HG03175 (cell line): Measurements from ENCODE around the gene OR2A14.
A peak's percentile ranks its signal among the peaks of the same experiment; 100 is the strongest.
"Not testable (repeated sequence)": the region's sequence is repeated elsewhere in the genome, so short reads cannot be mapped to it uniquely, and the experiment has no call there.

Experiments used
- ATAC-seq: cut with Tn5 transposase; IDR thresholded peaks from one replicate; pipeline ENCODE4 v1.9.1; 2021; ENCODE audit warnings: mild to moderate bottlenecking, moderate library complexity; ENCODE audit not compliant: unreplicated experiment

The OR2A14 gene

GRCh38 chr7:144122876-144123275 lies at the start of gene OR2A14:
Gene OR2A14 (plus strand): TSS chr7:144123176. CDS start chr7:144129113, 5,937 bp downstream.
- no peak for ATAC-seq

- no peak for ATAC-seq
Observed at GRCh38 chr7:144074374-144074773, 48.6 kb upstream of the OR2A14 start.

- ATAC-seq = no peak
Observed at GRCh38 chr7:144085978-144086377, 37.0 kb upstream of the OR2A14 start, which contains the start of gene OR2A12. Gene OR2A12 (plus strand): TSS chr7:144086278. CDS start chr7:144095108, 8,830 bp downstream.

- ATAC-seq = no peak
Observed at GRCh38 chr7:144086730-144087129, 36.2 kb upstream of the OR2A14 start.

- no peak for ATAC-seq
Observed at GRCh38 chr7:144087230-144087629, 35.7 kb upstream of the OR2A14 start.

GRCh38 chr7:144090667-144091066 lies 32.3 kb upstream of the OR2A14 start:
- ATAC-seq = no peak

- ATAC-seq = no peak
Observed at GRCh38 chr7:144098776-144099175, 24.2 kb upstream of the OR2A14 start.

- ATAC-seq = no peak
Observed at GRCh38 chr7:144100607-144101006, 22.4 kb upstream of the OR2A14 start.

GRCh38 chr7:144102041-144102440 lies 20.9 kb upstream of the OR2A14 start:
- no peak for ATAC-seq

GRCh38 chr7:144105211-144105610 lies 17.8 kb upstream of the OR2A14 start:
- no peak for ATAC-seq

- no peak for ATAC-seq
Observed at GRCh38 chr7:144109283-144109682, 13.7 kb upstream of the OR2A14 start, which contains the start of gene OR2A2. Gene OR2A2 (plus strand): TSS chr7:144109583. CDS start chr7:144109583, 0 bp downstream.

GRCh38 chr7:144110272-144110671 lies 12.7 kb upstream of the OR2A14 start:
- no peak for ATAC-seq

GRCh38 chr7:144113651-144114050 lies 9.3 kb upstream of the OR2A14 start:
- no peak for ATAC-seq

GRCh38 chr7:144118341-144118740 lies 4.6 kb upstream of the OR2A14 start:
- no peak for ATAC-seq

GRCh38 chr7:144127714-144128334 lies 4.8 kb downstream of the OR2A14 start:
- ATAC-seq = peak; percentile 100

- ATAC-seq = not testable (repeated sequence)
Observed at GRCh38 chr7:144129601-144130000, 6.6 kb downstream of the OR2A14 start.

GRCh38 chr7:144130730-144131129 lies 7.8 kb downstream of the OR2A14 start:
- no peak for ATAC-seq

- no peak for ATAC-seq
Observed at GRCh38 chr7:144132262-144132661, 9.3 kb downstream of the OR2A14 start.

- no peak for ATAC-seq
Observed at GRCh38 chr7:144133307-144133706, 10.3 kb downstream of the OR2A14 start.

GRCh38 chr7:144134116-144134515 lies 11.1 kb downstream of the OR2A14 start:
- no peak for ATAC-seq

- no peak for ATAC-seq
Observed at GRCh38 chr7:144137501-144137900, 14.5 kb downstream of the OR2A14 start.

- ATAC-seq = no peak
Observed at GRCh38 chr7:144142187-144142586, 19.2 kb downstream of the OR2A14 start.

GRCh38 chr7:144144426-144144825 lies 21.4 kb downstream of the OR2A14 start:
- no peak for ATAC-seq
